Endothelial cell of umbilical vein (primary cell): ENCODE results near the gene ERLIN1. TPM values are rescaled to one million over a fixed set of nuclear protein-coding genes. Genes with fewer than 3 reads are reported as not detected.

ENCODE experiments used
- BruUV-seq: library from RNA; stranded (reverse); fragments of 400-500 nt; replicated peaks from 2 replicates; lab custom pipeline; 2021; lab: Mats Ljungman, UMichigan
- CTCF ChIA-PET: fragments of 300-600, 350-600 bp; sonication (Branson Sonifier 250); formaldehyde crosslinking; loops from one replicate; lab custom pipeline; 2021; ENCODE audit warnings: antibody characterized with exemption, inconsistent platforms; lab: Charles Lee
- POLR2A ChIA-PET: fragments of 300-600, 350-600 bp; sonication (Branson Sonifier 250); formaldehyde crosslinking; loops from one replicate; lab custom pipeline; 2021; ENCODE audit warnings: antibody characterized with exemption, inconsistent platforms; lab: Charles Lee
- DNase-seq: peaks from one replicate; pipeline ENCODE4 v3.0.0-alpha.2; 2011; ENCODE audit warnings: low read depth, low spot score
- FAIRE-seq: peaks from 2 replicates; lab custom pipeline; 2011; peaks lifted over from hg19 to GRCh38; lab: Jason Lieb, UNC
- H2AFZ ChIP-seq: 2 replicates; pipeline ENCODE4 v1.6.0; 2012; ENCODE audit warnings: low read depth, low read length, control low read depth, inconsistent platforms
- H3K27ac ChIP-seq: 2 replicates; pipeline ENCODE4 v1.5.1; 2011; ENCODE audit warnings: low read depth, mild to moderate bottlenecking, control low read depth, low read length, moderate library complexity; ENCODE audit not compliant: insufficient read depth
- H3K27me3 ChIP-seq, 2 experiments: 2 replicates each; pipeline versions ENCODE4 v1.6.0 to v1.6.1; 2011; ENCODE audit warnings: low read length in 2 of 2, mixed read lengths in 1 of 2; ENCODE audit not compliant: control insufficient read depth in 2 of 2, insufficient read depth in 2 of 2
- H3K36me3 ChIP-seq, 2 experiments: 2 replicates in 1 of 2; 3 replicates in 1 of 2; pipeline ENCODE4 v1.5.1; 2011; ENCODE audit warnings: low read length in 2 of 2, mild to moderate bottlenecking in 1 of 2, moderate library complexity in 1 of 2; ENCODE audit not compliant: control insufficient read depth in 2 of 2, insufficient read depth in 2 of 2; ENCODE audit errors: extremely low read depth in 1 of 2
- H3K4me1 ChIP-seq: 3 replicates; pipeline ENCODE4 v1.5.1; 2011; ENCODE audit warnings: mild to moderate bottlenecking, low read length; ENCODE audit not compliant: control insufficient read depth, insufficient read depth; ENCODE audit errors: extremely low read depth
- H3K4me2 ChIP-seq: 2 replicates; pipeline ENCODE4 v1.6.1; 2011; ENCODE audit warnings: low read length, control low read depth, mixed read lengths; ENCODE audit not compliant: insufficient read depth
- H3K4me3 ChIP-seq, 3 experiments: fragments of 200-600 bp in 1 of 3; sonication (generic), shearing (Covaris generic) in 1 of 3; replicated peaks in 1 of 3; 2 replicates each; pipeline ENCODE4 v1.5.1; 2011 to 2016; ENCODE audit warnings: control low read depth in 3 of 3, low read length in 3 of 3, mild to moderate bottlenecking in 2 of 3, inconsistent platforms in 1 of 3, low read depth in 1 of 3, moderate library complexity in 1 of 3; ENCODE audit not compliant: insufficient read depth in 1 of 3
- H3K79me2 ChIP-seq: 2 replicates; pipeline ENCODE4 v1.6.0; 2012; ENCODE audit warnings: low read length, inconsistent platforms; ENCODE audit not compliant: control insufficient read depth, insufficient read depth
- H3K9ac ChIP-seq: replicated peaks from 2 replicates; pipeline ENCODE3; 2011; ENCODE audit warnings: low read length, control low read depth; ENCODE audit not compliant: insufficient read depth; ENCODE audit errors: extremely low read depth
- H3K9me1 ChIP-seq: replicated peaks from 3 replicates; pipeline ENCODE4 v1.6.0; 2011; ENCODE audit warnings: mild to moderate bottlenecking, low read length; ENCODE audit not compliant: control insufficient read depth, insufficient read depth; ENCODE audit errors: extremely low read depth
- H3K9me3 ChIP-seq: replicated peaks from 2 replicates; pipeline ENCODE4 v1.5.1; 2012; ENCODE audit warnings: low read length, inconsistent platforms; ENCODE audit not compliant: control insufficient read depth, insufficient read depth
- H4K20me1 ChIP-seq: replicated peaks from 2 replicates; pipeline ENCODE3; 2011; ENCODE audit warnings: mild to moderate bottlenecking, low read length; ENCODE audit not compliant: control insufficient read depth, insufficient read depth; ENCODE audit errors: extremely low read depth
- EZH2 ChIP-seq: IDR thresholded peaks from 2 replicates; pipeline ENCODE4 v1.6.1; 2012; ENCODE audit warnings: borderline replicate concordance, low read depth, mild to moderate bottlenecking, moderate library complexity, low read length, inconsistent platforms; ENCODE audit not compliant: severe bottlenecking
- FOS ChIP-seq: IDR thresholded peaks from 2 replicates; pipeline ENCODE4 v1.6.1; 2011; ENCODE audit warnings: mild to moderate bottlenecking, low read length, moderate library complexity, borderline replicate concordance; ENCODE audit not compliant: insufficient read depth
- GATA2 ChIP-seq: IDR thresholded peaks from 2 replicates; pipeline ENCODE4 v1.7.0; 2011; ENCODE audit warnings: low read depth, mild to moderate bottlenecking, moderate library complexity, mixed read lengths, low read length; ENCODE audit not compliant: insufficient read length, insufficient read depth
- JUN ChIP-seq: IDR thresholded peaks from 2 replicates; pipeline ENCODE4 v1.6.1; 2011; ENCODE audit warnings: borderline replicate concordance, low read depth; ENCODE audit not compliant: insufficient read length, insufficient read depth
- MYC ChIP-seq: IDR thresholded peaks from one replicate; pipeline ENCODE4 v1.6.1; 2011; ENCODE audit warnings: mild to moderate bottlenecking, low read depth, low read length
- POLR2A ChIP-seq: IDR thresholded peaks from 2 replicates; pipeline ENCODE4 v1.6.1; 2012; ENCODE audit warnings: low read depth, mild to moderate bottlenecking, control low read depth, low read length
- POLR2AphosphoS5 ChIP-seq: IDR thresholded peaks from 2 replicates; pipeline ENCODE4 v1.6.1; 2012; ENCODE audit warnings: low read depth, mild to moderate bottlenecking, control low read depth, low read length, moderate library complexity; ENCODE audit not compliant: insufficient read depth
- dilution Hi-C: fragments of 300-500 bp; cut with MboI; formaldehyde crosslinking; loops from one replicate; pipeline ENCODE4 v1.15.0; 2019; ENCODE audit warnings: low sequenced_read_pairs; ENCODE audit not compliant: extremely low pct_ligation_motif_present
- intact Hi-C: fragments of 100-400 bp; cut with micrococcal nuclease; formaldehyde crosslinking; loops from one replicate; pipeline ENCODE4 v1.10.0; 2022
- polyA plus RNA-seq, 4 experiments: library from polyadenylated mRNA; depleted of rRNA in 3 of 4; stranded (reverse) in 3 of 4; unstranded in 1 of 4; fragments of >200 nt; gene quantifications; 2 replicates each; pipeline versions ENCODE4 v1.2.1 to v1.2.3, GENCODE V29; 2011 to 2012; ENCODE audit warnings: missing spikeins in 1 of 4
- total RNA-seq: library from RNA; stranded (reverse); gene quantifications from 2 replicates; pipeline ENCODE4 v1.2.3, GENCODE V29; 2021
- TF ChIP-seq, protein P1 (sequence below): IDR thresholded peaks from 2 replicates; pipeline ENCODE4 v1.6.1; 2011; ENCODE audit not compliant: insufficient read depth, insufficient read length
- TF ChIP-seq, protein P2 (sequence below), 2 donors: IDR thresholded peaks; 1 replicate in 1 of 2; 2 replicates in 1 of 2; pipeline ENCODE4 v1.5.1; 2011; ENCODE audit warnings: low read length in 2 of 2, mild to moderate bottlenecking in 2 of 2, moderate library complexity in 2 of 2, control low read depth in 1 of 2, inconsistent platforms in 1 of 2, low read depth in 1 of 2; ENCODE audit not compliant: insufficient read depth in 1 of 2; ENCODE audit errors: extremely low read depth in 1 of 2

ERLIN1 gene
- total and polyA plus RNA-seq, 2 donors (not counting 3 experiments of a cell fraction or from before 2014, with no cell fraction given), result 30.7 to 51.0 TPM

DNA sequence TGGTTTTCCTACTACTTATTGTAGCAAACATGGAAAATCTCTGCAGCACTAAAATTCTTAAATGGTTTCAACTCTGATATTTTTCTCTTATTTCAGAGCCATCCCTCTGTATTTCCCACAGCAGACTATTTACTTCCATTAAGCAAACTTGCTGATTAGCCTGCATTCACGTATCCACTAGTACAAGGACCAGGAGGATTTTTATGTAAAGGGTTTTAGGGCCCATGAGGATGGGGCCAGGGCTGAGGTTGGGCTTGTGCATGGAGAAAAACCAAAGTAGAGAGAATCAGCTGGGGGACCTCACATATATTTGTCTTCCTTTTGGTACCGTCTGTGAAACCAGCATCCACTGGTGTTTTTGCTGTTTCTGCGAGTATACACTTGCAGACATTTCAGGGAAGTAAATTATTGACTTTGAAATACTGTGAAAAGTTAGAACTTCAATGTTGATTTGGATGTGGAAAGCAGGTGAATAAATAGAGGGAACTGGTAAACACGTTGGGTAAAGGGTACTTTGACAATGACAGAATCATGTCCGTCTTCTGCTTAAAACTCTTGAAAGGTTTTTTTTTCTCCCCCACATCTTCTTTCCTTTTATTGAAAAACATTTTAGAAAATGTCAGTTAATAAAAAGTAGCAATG, 44.3 kb downstream of the ERLIN1 start:
- Histone ChIP-seq H3K27me3 (peaks cover 9 to 22% of the 10 kb centered on the region in 2 experiments), H3K27ac (no peak overlapping the region), H3K9me3 (no peaks in the 10 kb centered on the region), H3K36me3 (no peaks in the 10 kb centered on the region), H3K4me3 (no peak overlapping the region), H3K4me1 (no peaks in the 10 kb centered on the region), H4K20me1 (no peaks in the 10 kb centered on the region), H3K9ac (no peak overlapping the region), H2AFZ (no peak overlapping the region), H3K4me2 (no peak overlapping the region), H3K9me1 (no peaks in the 10 kb centered on the region), H3K79me2 (no peaks in the 10 kb centered on the region)
- dilution Hi-C loops, result no loop called here
- intact Hi-C loops, result no loop called here
- TF ChIP-seq FOS (no peak), EZH2 (no peak), MYC (no peak), JUN (no peak), POLR2AphosphoS5 (no peak), GATA2 (no peak), POLR2A (no peak)
- TF ChIP-seq, protein P1, sequence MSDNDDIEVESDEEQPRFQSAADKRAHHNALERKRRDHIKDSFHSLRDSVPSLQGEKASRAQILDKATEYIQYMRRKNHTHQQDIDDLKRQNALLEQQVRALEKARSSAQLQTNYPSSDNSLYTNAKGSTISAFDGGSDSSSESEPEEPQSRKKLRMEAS, result no peak
- TF ChIP-seq, protein P2, sequence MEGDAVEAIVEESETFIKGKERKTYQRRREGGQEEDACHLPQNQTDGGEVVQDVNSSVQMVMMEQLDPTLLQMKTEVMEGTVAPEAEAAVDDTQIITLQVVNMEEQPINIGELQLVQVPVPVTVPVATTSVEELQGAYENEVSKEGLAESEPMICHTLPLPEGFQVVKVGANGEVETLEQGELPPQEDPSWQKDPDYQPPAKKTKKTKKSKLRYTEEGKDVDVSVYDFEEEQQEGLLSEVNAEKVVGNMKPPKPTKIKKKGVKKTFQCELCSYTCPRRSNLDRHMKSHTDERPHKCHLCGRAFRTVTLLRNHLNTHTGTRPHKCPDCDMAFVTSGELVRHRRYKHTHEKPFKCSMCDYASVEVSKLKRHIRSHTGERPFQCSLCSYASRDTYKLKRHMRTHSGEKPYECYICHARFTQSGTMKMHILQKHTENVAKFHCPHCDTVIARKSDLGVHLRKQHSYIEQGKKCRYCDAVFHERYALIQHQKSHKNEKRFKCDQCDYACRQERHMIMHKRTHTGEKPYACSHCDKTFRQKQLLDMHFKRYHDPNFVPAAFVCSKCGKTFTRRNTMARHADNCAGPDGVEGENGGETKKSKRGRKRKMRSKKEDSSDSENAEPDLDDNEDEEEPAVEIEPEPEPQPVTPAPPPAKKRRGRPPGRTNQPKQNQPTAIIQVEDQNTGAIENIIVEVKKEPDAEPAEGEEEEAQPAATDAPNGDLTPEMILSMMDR (IDR thresholded peaks at IDR 0.05; ENCODE audit: extremely low read depth in 1 of 2, insufficient read depth in 1 of 2, low read depth in 1 of 2, low read length in 2 of 2), result no peak
- no TSS peak for BruUV-seq
- FAIRE-seq (no peak), DNase-seq (no peak)
- ChIA-PET POLR2A (no interaction called here), CTCF (no interaction called here)
